ENCODE results near the gene ADGRL1. TPM values are rescaled to one million over a fixed set of nuclear protein-coding genes. Genes with fewer than 3 reads are reported as not detected.
"Not testable (repeated sequence)": the region's sequence is repeated elsewhere in the genome, so short reads cannot be mapped to it uniquely, and the experiment has no call there.

ADGRL1 gene
- total and polyA plus RNA-seq, 2 of the 8 experiments (the other 6 are each of a cell fraction or from before 2014, with no cell fraction given), result 95.6 to 112 TPM

- Histone ChIP-seq H3K79me2 (ENCODE audit: control insufficient read depth in 1 of 2, insufficient read depth in 2 of 2, low read length in 2 of 2) (peaks cover 14 to 21% of the 10 kb centered on the region in 2 experiments), H3K4me2 (ENCODE audit: insufficient read depth in 1 of 2, low read depth in 2 of 2, low read length in 2 of 2) (peak overlapping the region; percentile 58 to 65; a peak in 2 of 4 replicates), H3K4me1 (replicated peaks in 1 of 4; ENCODE audit: control insufficient read depth in 3 of 4, insufficient read depth in 4 of 4, low read length in 3 of 4) (peaks cover 0 to 20% (median 10%) of the 10 kb centered on the region in 4 experiments; a peak in 6 of 7 replicates), H2BK15ac (ENCODE audit: low read length) (0 out of 2 replicates have a peak overlapping the region, but pooled peaks have one; percentile 61)
- not testable (repeated sequence) for H2AFZ ChIP-seq (ENCODE audit: low read length); H4K5ac ChIP-seq (ENCODE audit: insufficient read length, low read depth, low read length); H3K23ac ChIP-seq (ENCODE audit: insufficient read length); H2BK5ac ChIP-seq (ENCODE audit: low read depth, low read length); H3K36me3 ChIP-seq (ENCODE audit: control insufficient read depth in 2 of 4, insufficient read depth in 4 of 4, low read length in 3 of 4); H4K20me1 ChIP-seq (replicated peaks in 1 of 2; ENCODE audit: control insufficient read depth in 1 of 2, insufficient read depth in 2 of 2, low read length in 2 of 2); H3K79me1 ChIP-seq (ENCODE audit: low read depth, low read length); H2AK5ac ChIP-seq (ENCODE audit: low read depth, low read length); H3K4ac ChIP-seq (replicated peaks; ENCODE audit: insufficient read length, low read depth, low read length); H3K27ac ChIP-seq (ENCODE audit: low read depth, low read length); H3K27me3 ChIP-seq (replicated peaks in 1 of 4; ENCODE audit: control insufficient read depth in 3 of 4, extremely low read depth in 1 of 4, insufficient read depth in 3 of 4, low read length in 3 of 4); H3K14ac ChIP-seq (ENCODE audit: insufficient read length); FAIRE-seq; H3K9ac ChIP-seq (replicated peaks in 1 of 4; ENCODE audit: extremely low read depth in 1 of 4, low read depth in 3 of 4, low read length in 3 of 4); H2BK120ac ChIP-seq (replicated peaks; ENCODE audit: low read depth, low read length); H2BK12ac ChIP-seq (ENCODE audit: low read depth, low read length); H3K23me2 ChIP-seq (ENCODE audit: low read depth, low read length); H3K9me3 ChIP-seq (ENCODE audit: insufficient read depth in 2 of 2, low read depth in 1 of 2, low read length in 1 of 2); H3K18ac ChIP-seq (ENCODE audit: extremely low read depth, low read length); H3K56ac ChIP-seq (replicated peaks; ENCODE audit: insufficient read length, low read depth, low read length); H4K91ac ChIP-seq (replicated peaks; ENCODE audit: insufficient read length, low read length); H3K4me3 ChIP-seq (ENCODE audit: extremely low read depth in 1 of 4, insufficient read depth in 2 of 4, low read depth in 3 of 4, low read length in 4 of 4); H2BK20ac ChIP-seq (ENCODE audit: low read length); H4K8ac ChIP-seq (ENCODE audit: extremely low read depth, insufficient read depth, low read length); DNase-seq (ENCODE audit: low read depth in 1 of 2, low spot score in 2 of 2)
- POLR2A ChIA-PET (ENCODE audit: partially characterized antibody), result interaction anchor here (1.0 kb wide), 1 partner anchor 80 kb away, joined by 3 read pairs; no protein-coding TSS in a partner anchor
- 74% methylated on average over 9 of the region's 9 CpGs; no CpG with 5 or more reads in 1 of the 2 experiments for WGBS, 2 experiments (ENCODE audit: extremely low coverage in 1 of 2, insufficient coverage in 1 of 2, insufficient read length in 1 of 2, insufficient replicate concordance in 2 of 2, low coverage in 1 of 2, low lambda C conversion rate in 2 of 2, missing lambda C conversion rate in 1 of 2)
- CTCF ChIA-PET (ENCODE audit: partially characterized antibody), result interaction anchor here (1.3 to 1.4 kb wide), 4 partner anchors 9 to 140 kb away, joined by 3 to 7 read pairs (median 6); no protein-coding TSS in a partner anchor
Measured at GRCh38 chr19:14208496-14208895, 2.5 kb upstream of the ADGRL1 start.

DNA sequence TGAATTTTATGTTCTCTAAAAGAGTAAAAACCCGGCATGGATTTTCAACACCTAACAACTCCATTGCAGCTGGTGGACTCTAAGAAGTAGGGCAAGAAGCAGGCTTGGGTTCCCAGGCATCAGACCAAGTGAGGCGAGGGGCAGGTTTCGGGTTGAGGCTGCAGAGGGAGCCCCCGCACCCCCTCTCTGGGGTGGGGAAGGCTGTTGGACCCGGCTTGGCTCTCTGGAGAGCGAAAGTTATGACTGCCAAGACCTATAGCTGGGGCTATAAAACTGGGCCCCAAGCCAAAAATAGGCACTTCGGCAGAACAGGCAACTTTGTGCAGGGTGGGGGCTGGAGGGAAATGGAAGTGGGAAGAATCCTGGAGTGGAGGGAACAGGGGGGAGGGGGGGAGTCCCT is 1.8 kb upstream of the ADGRL1 start:
- FAIRE-seq, result peak; percentile 68
- POLR2A ChIA-PET (ENCODE audit: partially characterized antibody); H3K18ac ChIP-seq (ENCODE audit: extremely low read depth, low read length); H3K36me3 ChIP-seq (ENCODE audit: control insufficient read depth in 2 of 4, insufficient read depth in 4 of 4, low read length in 3 of 4); H4K20me1 ChIP-seq (replicated peaks in 1 of 2; ENCODE audit: control insufficient read depth in 1 of 2, insufficient read depth in 2 of 2, low read length in 2 of 2); H2AK5ac ChIP-seq (ENCODE audit: low read depth, low read length); H3K56ac ChIP-seq (replicated peaks; ENCODE audit: insufficient read length, low read depth, low read length); H3K27me3 ChIP-seq (replicated peaks in 1 of 4; ENCODE audit: control insufficient read depth in 3 of 4, extremely low read depth in 1 of 4, insufficient read depth in 3 of 4, low read length in 3 of 4); H3K4ac ChIP-seq (replicated peaks; ENCODE audit: insufficient read length, low read depth, low read length); H3K14ac ChIP-seq (ENCODE audit: insufficient read length); DNase-seq (ENCODE audit: low read depth in 1 of 2, low spot score in 2 of 2); H4K91ac ChIP-seq (replicated peaks; ENCODE audit: insufficient read length, low read length); H2BK120ac ChIP-seq (replicated peaks; ENCODE audit: low read depth, low read length); H2BK15ac ChIP-seq (ENCODE audit: low read length); H2BK20ac ChIP-seq (ENCODE audit: low read length); H3K23ac ChIP-seq (ENCODE audit: insufficient read length); H4K5ac ChIP-seq (ENCODE audit: insufficient read length, low read depth, low read length); H2BK5ac ChIP-seq (ENCODE audit: low read depth, low read length); H2BK12ac ChIP-seq (ENCODE audit: low read depth, low read length); H3K23me2 ChIP-seq (ENCODE audit: low read depth, low read length); H4K8ac ChIP-seq (ENCODE audit: extremely low read depth, insufficient read depth, low read length); H3K79me1 ChIP-seq (ENCODE audit: low read depth, low read length); H2AFZ ChIP-seq (ENCODE audit: low read length); H3K9ac ChIP-seq (replicated peaks in 1 of 4; ENCODE audit: extremely low read depth in 1 of 4, low read depth in 3 of 4, low read length in 3 of 4); H3K9me3 ChIP-seq (ENCODE audit: insufficient read depth in 2 of 2, low read depth in 1 of 2, low read length in 1 of 2): not testable (repeated sequence)
- H3K4me1 ChIP-seq (replicated peaks in 1 of 4; ENCODE audit: control insufficient read depth in 3 of 4, insufficient read depth in 4 of 4, low read length in 3 of 4), result peaks cover 0 to 27% (median 15%) of the 10 kb centered on the region in 4 experiments; a peak in 6 of 7 replicates
- H3K4me2 ChIP-seq (ENCODE audit: insufficient read depth in 1 of 2, low read depth in 2 of 2, low read length in 2 of 2), result peak overlapping the region in 1 of 2 experiments; percentile 48
- CTCF ChIA-PET (ENCODE audit: partially characterized antibody), result interaction anchor here (0.7 to 1.4 kb wide), 2 partner anchors 92 to 141 kb away, joined by 3 to 6 read pairs; no protein-coding TSS in a partner anchor
- WGBS, 2 experiments (ENCODE audit: extremely low coverage in 1 of 2, insufficient coverage in 1 of 2, insufficient read length in 1 of 2, insufficient replicate concordance in 2 of 2, low coverage in 1 of 2, low lambda C conversion rate in 2 of 2, missing lambda C conversion rate in 1 of 2), result 63% methylated on average over 6 of the region's 7 CpGs; no CpG with 5 or more reads in 1 of the 2 experiments
- H3K27ac ChIP-seq (ENCODE audit: low read depth, low read length), result 0 out of 2 replicates have a peak overlapping the region, but pooled peaks have one; percentile 51
- peaks cover 20 to 28% of the 10 kb centered on the region in 2 experiments for H3K79me2 ChIP-seq (ENCODE audit: control insufficient read depth in 1 of 2, insufficient read depth in 2 of 2, low read length in 2 of 2)
- H3K4me3 ChIP-seq (ENCODE audit: extremely low read depth in 1 of 4, insufficient read depth in 2 of 4, low read depth in 3 of 4, low read length in 4 of 4), result peak overlapping the region in 2 of 4 experiments; percentile 73 to 84; a peak in 2 of 8 replicates
